SU-DHL-6 (cell line): ENCODE measurements around the gene ZNF653.

Source experiments
- H2AFZ ChIP-seq: fragments of 200-600 bp; sonication (generic); 2 replicates; pipeline ENCODE4 v1.6.1; 2014; ENCODE audit warnings: low read depth, mild to moderate bottlenecking, moderate library complexity, mixed read lengths, antibody characterized with exemption, low read length; ENCODE audit not compliant: severe bottlenecking
- H3F3A ChIP-seq: fragments of 200-600 bp; shearing (Covaris generic); 2 replicates; pipeline ENCODE4 v1.6.0; 2016; ENCODE audit warnings: antibody characterized with exemption, mild to moderate bottlenecking; ENCODE audit not compliant: insufficient read depth
- H3K27ac ChIP-seq: fragments of 200-600 bp; sonication (generic); 2 replicates; pipeline ENCODE4 v1.5.1; 2016; ENCODE audit warnings: low read depth, mild to moderate bottlenecking, low read length, moderate library complexity, mixed read lengths
- H3K27me3 ChIP-seq: fragments of 200-600 bp; sonication (generic), shearing (Covaris generic); 2 replicates; pipeline ENCODE4 v1.6.0; 2014; ENCODE audit warnings: mild to moderate bottlenecking, low read length
- H3K36me3 ChIP-seq: fragments of 200-600 bp; sonication (generic); 2 replicates; pipeline ENCODE4 v1.6.1; 2014; ENCODE audit warnings: mild to moderate bottlenecking, low read length, mixed read lengths
- H3K4me2 ChIP-seq: fragments of 300-600, 200-600 bp; shearing (Covaris generic), sonication (generic); 2 replicates; pipeline ENCODE4 v1.6.0; 2014; ENCODE audit warnings: low read length, low read depth, mild to moderate bottlenecking; ENCODE audit not compliant: poor library complexity, severe bottlenecking
- H3K4me3 ChIP-seq: fragments of 200-600 bp; sonication (generic); 2 replicates; pipeline ENCODE4 v1.5.1; 2014; ENCODE audit warnings: antibody characterized with exemption, low read length, mild to moderate bottlenecking, mixed read lengths; ENCODE audit not compliant: insufficient read depth, poor library complexity, severe bottlenecking
- H3K79me2 ChIP-seq: fragments of 200-600 bp; sonication (generic); 2 replicates; pipeline ENCODE4 v1.6.1; 2014; ENCODE audit warnings: mild to moderate bottlenecking, low read length, moderate library complexity; ENCODE audit not compliant: insufficient read depth
- H3K9ac ChIP-seq: fragments of 200-600 bp; sonication (generic); 2 replicates; pipeline ENCODE4 v1.7.0; 2014; ENCODE audit warnings: mild to moderate bottlenecking, low read length
- H3K9me2 ChIP-seq: fragments of 200-600 bp; sonication (generic); replicated peaks from 2 replicates; pipeline ENCODE4 v1.6.1; 2014; ENCODE audit warnings: low read length; ENCODE audit not compliant: insufficient read depth
- H3K9me3 ChIP-seq: fragments of 200-600 bp; sonication (generic); 2 replicates; pipeline ENCODE4 v1.6.1; 2014; ENCODE audit warnings: low read length, mixed read lengths; ENCODE audit not compliant: insufficient read depth
- H4K20me1 ChIP-seq: fragments of 200-600 bp; sonication (generic); 2 replicates; pipeline ENCODE4 v1.6.1; 2014; ENCODE audit warnings: low read depth, mild to moderate bottlenecking, antibody characterized with exemption, low read length, moderate library complexity, mixed read lengths
- CTCF ChIP-seq: fragments of 200-600 bp; sonication (generic); IDR thresholded peaks from one replicate; pipeline ENCODE4 v1.5.1; 2017; ENCODE audit warnings: antibody characterized with exemption, mild to moderate bottlenecking, low read length, moderate library complexity; ENCODE audit not compliant: insufficient read depth, poor library complexity, severe bottlenecking
- EZH2phosphoT487 ChIP-seq: fragments of 200-600 bp; sonication (generic), shearing (Covaris generic); conservative IDR thresholded peaks from 2 replicates; pipeline ENCODE4 v1.6.1; 2018; ENCODE audit warnings: mild to moderate bottlenecking, antibody characterized with exemption, low read length, moderate library complexity, mixed read lengths

ZNF653 gene

GRCh38 chr19:11530432-11530831 lies 24.8 kb upstream of the ZNF653 start:
- H3K36me3 ChIP-seq, result no peaks in the 10 kb centered on the region
- H4K20me1 ChIP-seq, result no peaks in the 10 kb centered on the region
- H3K79me2 ChIP-seq, result peaks cover 21% of the 10 kb centered on the region
- no peak overlapping the region for H3K4me3 ChIP-seq
- H3K9me2 ChIP-seq, result no peaks in the 10 kb centered on the region
- no peak overlapping the region for H3K4me2 ChIP-seq
- H3K9ac ChIP-seq, result no peak overlapping the region
- H3K27ac ChIP-seq, result no peak overlapping the region
- no peaks in the 10 kb centered on the region for H3K9me3 ChIP-seq
- H3F3A ChIP-seq, result peaks cover 8% of the 10 kb centered on the region; the same call in 1 of the 2 replicates
- no peaks in the 10 kb centered on the region for H3K27me3 ChIP-seq
- TF ChIP-seq EZH2phosphoT487 (no peak), CTCF (no peak)
- no peak overlapping the region for H2AFZ ChIP-seq

- peak within 1 kb of the TSS; percentile 84 for H2AFZ ChIP-seq
- H3K27ac ChIP-seq, result peak within 1 kb of the TSS; percentile 33; the same call in 1 of the 2 replicates
- no peak for TF ChIP-seq EZH2phosphoT487
- TF ChIP-seq CTCF, result no peak
- H3K27me3 ChIP-seq, result no peaks in the 10 kb centered on the region
- H3K4me2 ChIP-seq, result peak within 1 kb of the TSS; percentile 68
- no peaks in the 10 kb centered on the region for H3F3A ChIP-seq
- H3K9ac ChIP-seq, result peak within 1 kb of the TSS; percentile 68
- peaks cover 21% of the 10 kb centered on the region for H3K79me2 ChIP-seq
- peak within 1 kb of the TSS; percentile 88 for H3K4me3 ChIP-seq
- H4K20me1 ChIP-seq, result no peaks in the 10 kb centered on the region
- H3K36me3 ChIP-seq, result no peaks in the 10 kb centered on the region
- no peaks in the 10 kb centered on the region for H3K9me3 ChIP-seq
- H3K9me2 ChIP-seq, result no peaks in the 10 kb centered on the region
Observed at GRCh38 chr19:11528551-11529341, 23.1 kb upstream of the ZNF653 start, which contains the start of gene ECSIT. TSS of gene ECSIT (minus strand) at chr19:11529134. CDS start at chr19:11519170, 9,964 bp downstream.

GRCh38 chr19:11519138-11519537 lies 13.5 kb upstream of the ZNF653 start:
- H3K4me2 ChIP-seq, result no peak overlapping the region
- H3K9ac ChIP-seq, result no peak overlapping the region
- H3K36me3 ChIP-seq, result no peaks in the 10 kb centered on the region
- no peaks in the 10 kb centered on the region for H3K27me3 ChIP-seq
- peaks cover 3% of the 10 kb centered on the region; the same call in 1 of the 2 replicates for H3K79me2 ChIP-seq
- H2AFZ ChIP-seq, result no peak overlapping the region
- TF ChIP-seq EZH2phosphoT487 (no peak), CTCF (no peak)
- no peaks in the 10 kb centered on the region for H3F3A ChIP-seq
- H3K4me3 ChIP-seq, result no peak overlapping the region
- H3K9me3 ChIP-seq, result no peaks in the 10 kb centered on the region
- no peaks in the 10 kb centered on the region for H3K9me2 ChIP-seq
- H4K20me1 ChIP-seq, result no peaks in the 10 kb centered on the region
- no peak overlapping the region for H3K27ac ChIP-seq
